ENCODE data around the gene KIF21B.

KIF21B gene

GRCh38 chr1:200998323-200998722 is 25.2 kb downstream of the KIF21B start:
- Histone ChIP-seq H3K4me3 (ENCODE audit: low read depth, low read length, poor library complexity, severe bottlenecking) (no peak overlapping the region), H3K27me3 (ENCODE audit: insufficient read depth, low read length) (no peaks in the 10 kb centered on the region), H3K4me1 (ENCODE audit: insufficient read depth, low read length, severe bottlenecking) (no peaks in the 10 kb centered on the region), H3K79me2 (ENCODE audit: insufficient read depth, low read length) (no peaks in the 10 kb centered on the region), H3K27ac (ENCODE audit: low read depth, low read length, poor library complexity, severe bottlenecking) (no peak overlapping the region), H4K20me1 (ENCODE audit: insufficient read depth, low read length) (no peaks in the 10 kb centered on the region), H3K9ac (ENCODE audit: low read length) (no peak overlapping the region), H2AFZ (ENCODE audit: low read length) (no peak overlapping the region), H3K36me3 (ENCODE audit: insufficient read depth, low read length) (no peaks in the 10 kb centered on the region; the same call in none of the 2 replicates), H3F3A (ENCODE audit: insufficient read depth, low read length) (no peaks in the 10 kb centered on the region), H3K9me3 (ENCODE audit: low read length) (no peaks in the 10 kb centered on the region), H3K9me2 (ENCODE audit: low read depth, low read length) (no peaks in the 10 kb centered on the region), H3K4me2 (ENCODE audit: low read length) (no peak overlapping the region)
- TF ChIP-seq EZH2 (IDR thresholded peaks at IDR 0.05; ENCODE audit: borderline replicate concordance, low read length), result no peak
- no peak for TF ChIP-seq CTCF (IDR thresholded peaks at IDR 0.05; ENCODE audit: low read length)

GRCh38 chr1:200992382-200993048 is 31.0 kb downstream of the KIF21B start:
- no peak overlapping the region for H2AFZ ChIP-seq (ENCODE audit: low read length)
- no peaks in the 10 kb centered on the region for H3K9me3 ChIP-seq (ENCODE audit: low read length)
- no peak overlapping the region for H3K4me3 ChIP-seq (ENCODE audit: low read depth, low read length, poor library complexity, severe bottlenecking)
- no peak overlapping the region for H3K27ac ChIP-seq (ENCODE audit: low read depth, low read length, poor library complexity, severe bottlenecking)
- peaks cover 9% of the 10 kb centered on the region for H3K36me3 ChIP-seq (ENCODE audit: insufficient read depth, low read length)
- H3K79me2 ChIP-seq (ENCODE audit: insufficient read depth, low read length), result no peaks in the 10 kb centered on the region
- H3K9ac ChIP-seq (ENCODE audit: low read length), result no peak overlapping the region
- no peaks in the 10 kb centered on the region for H4K20me1 ChIP-seq (ENCODE audit: insufficient read depth, low read length)
- TF ChIP-seq EZH2 (IDR thresholded peaks at IDR 0.05; ENCODE audit: borderline replicate concordance, low read length), result no peak
- no peak for TF ChIP-seq CTCF (IDR thresholded peaks at IDR 0.05; ENCODE audit: low read length)
- H3F3A ChIP-seq (ENCODE audit: insufficient read depth, low read length), result no peaks in the 10 kb centered on the region
- no peak overlapping the region for H3K4me2 ChIP-seq (ENCODE audit: low read length)
- no peaks in the 10 kb centered on the region for H3K9me2 ChIP-seq (ENCODE audit: low read depth, low read length)
- H3K4me1 ChIP-seq (ENCODE audit: insufficient read depth, low read length, severe bottlenecking), result no peaks in the 10 kb centered on the region
- no peaks in the 10 kb centered on the region for H3K27me3 ChIP-seq (ENCODE audit: insufficient read depth, low read length)

- Histone ChIP-seq H3K4me1 (ENCODE audit: insufficient read depth, low read length, severe bottlenecking) (no peaks in the 10 kb centered on the region), H3K4me2 (ENCODE audit: low read length) (no peak overlapping the region), H3F3A (ENCODE audit: insufficient read depth, low read length) (no peaks in the 10 kb centered on the region), H3K27ac (ENCODE audit: low read depth, low read length, poor library complexity, severe bottlenecking) (no peak overlapping the region), H3K27me3 (ENCODE audit: insufficient read depth, low read length) (no peaks in the 10 kb centered on the region), H3K9me3 (ENCODE audit: low read length) (no peaks in the 10 kb centered on the region), H2AFZ (ENCODE audit: low read length) (no peak overlapping the region), H3K9me2 (ENCODE audit: low read depth, low read length) (no peaks in the 10 kb centered on the region), H3K36me3 (ENCODE audit: insufficient read depth, low read length) (peaks cover 9% of the 10 kb centered on the region), H3K4me3 (ENCODE audit: low read depth, low read length, poor library complexity, severe bottlenecking) (no peak overlapping the region), H3K79me2 (ENCODE audit: insufficient read depth, low read length) (no peaks in the 10 kb centered on the region), H4K20me1 (ENCODE audit: insufficient read depth, low read length) (no peaks in the 10 kb centered on the region), H3K9ac (ENCODE audit: low read length) (no peak overlapping the region)
- TF ChIP-seq CTCF (IDR thresholded peaks at IDR 0.05; ENCODE audit: low read length), result no peak
- no peak for TF ChIP-seq EZH2 (IDR thresholded peaks at IDR 0.05; ENCODE audit: borderline replicate concordance, low read length)
Measured at GRCh38 chr1:200991097-200991614, 32.4 kb downstream of the KIF21B start.

All from OCI-LY1 (cell line).